GM21619 (cell line): ENCODE measurements around the gene SMTNL2.

Experiments
- ATAC-seq: cut with Tn5 transposase; IDR thresholded peaks from one replicate; pipeline ENCODE4 v1.9.1; 2021; ENCODE audit not compliant: unreplicated experiment

SMTNL2 gene

GRCh38 chr17:4584101-4584916, at the start of gene SMTNL2:
Gene SMTNL2, plus strand, starts transcription at chr17:4584529. Its CDS starts 77 bp downstream, at chr17:4584606.
- ATAC-seq = no peak

GRCh38 chr17:4534928-4535666, 49.2 kb upstream of the SMTNL2 start:
- ATAC-seq = no peak

GRCh38 chr17:4535667-4536258, 48.6 kb upstream of the SMTNL2 start:
- ATAC-seq = no peak

- no peak for ATAC-seq
Measured at GRCh38 chr17:4536259-4536741, 48.0 kb upstream of the SMTNL2 start.

- no peak for ATAC-seq
Measured at GRCh38 chr17:4536742-4537411, 47.5 kb upstream of the SMTNL2 start.

GRCh38 chr17:4537451-4538235, 46.7 kb upstream of the SMTNL2 start:
- ATAC-seq = no peak

- no peak for ATAC-seq
Measured at GRCh38 chr17:4538236-4539002, 45.9 kb upstream of the SMTNL2 start.

- ATAC-seq = no peak
Measured at GRCh38 chr17:4539025-4539424, 45.3 kb upstream of the SMTNL2 start.

- no peak for ATAC-seq
Measured at GRCh38 chr17:4539576-4540223, 44.6 kb upstream of the SMTNL2 start.

GRCh38 chr17:4540224-4540651, 44.1 kb upstream of the SMTNL2 start:
- ATAC-seq = no peak

- no peak for ATAC-seq
Measured at GRCh38 chr17:4540687-4541327, 43.5 kb upstream of the SMTNL2 start.

- no peak for ATAC-seq
Measured at GRCh38 chr17:4541328-4542002, 42.9 kb upstream of the SMTNL2 start.

GRCh38 chr17:4542003-4542725, 42.2 kb upstream of the SMTNL2 start:
- no peak for ATAC-seq

GRCh38 chr17:4542726-4543191, 41.6 kb upstream of the SMTNL2 start:
- no peak for ATAC-seq

- ATAC-seq = no peak
Measured at GRCh38 chr17:4543557-4544026, 40.7 kb upstream of the SMTNL2 start.

GRCh38 chr17:4544135-4544950, 40.0 kb upstream of the SMTNL2 start:
- no peak for ATAC-seq

- no peak for ATAC-seq
Measured at GRCh38 chr17:4544951-4545216, 39.4 kb upstream of the SMTNL2 start.
